ELF-1 (cell line): ENCODE data around the gene LCA5.
"Not testable (repeated sequence)": the region's sequence is repeated elsewhere in the genome, so short reads cannot be mapped to it uniquely, and the experiment has no call there.

Experiments
- DNase-seq: peaks from one replicate; pipeline ENCODE4 v3.0.0-alpha.2; 2016; ENCODE audit warnings: low read depth, low spot score

Gene LCA5

DNA sequence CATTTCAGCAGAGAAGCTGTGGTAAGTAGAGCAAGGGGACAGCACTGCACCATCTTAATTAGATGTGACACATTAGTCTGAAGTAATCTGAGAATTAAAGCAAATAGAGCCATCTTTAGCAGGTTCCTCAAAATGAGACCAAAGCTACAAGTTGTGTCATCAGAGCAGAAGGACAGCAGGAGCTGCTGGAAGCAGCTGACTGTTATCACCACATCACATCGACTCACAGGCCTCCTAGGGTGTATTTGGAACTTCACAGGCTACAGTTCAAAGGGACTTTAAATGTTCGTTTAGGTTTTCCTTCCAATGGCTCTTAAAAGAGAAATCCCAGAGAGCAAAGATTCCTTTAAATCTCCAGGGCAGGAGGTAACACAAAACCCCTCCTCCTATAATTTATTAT, 69.5 kb downstream of the LCA5 start:
- DNase-seq, result peak; percentile 60

DNA sequence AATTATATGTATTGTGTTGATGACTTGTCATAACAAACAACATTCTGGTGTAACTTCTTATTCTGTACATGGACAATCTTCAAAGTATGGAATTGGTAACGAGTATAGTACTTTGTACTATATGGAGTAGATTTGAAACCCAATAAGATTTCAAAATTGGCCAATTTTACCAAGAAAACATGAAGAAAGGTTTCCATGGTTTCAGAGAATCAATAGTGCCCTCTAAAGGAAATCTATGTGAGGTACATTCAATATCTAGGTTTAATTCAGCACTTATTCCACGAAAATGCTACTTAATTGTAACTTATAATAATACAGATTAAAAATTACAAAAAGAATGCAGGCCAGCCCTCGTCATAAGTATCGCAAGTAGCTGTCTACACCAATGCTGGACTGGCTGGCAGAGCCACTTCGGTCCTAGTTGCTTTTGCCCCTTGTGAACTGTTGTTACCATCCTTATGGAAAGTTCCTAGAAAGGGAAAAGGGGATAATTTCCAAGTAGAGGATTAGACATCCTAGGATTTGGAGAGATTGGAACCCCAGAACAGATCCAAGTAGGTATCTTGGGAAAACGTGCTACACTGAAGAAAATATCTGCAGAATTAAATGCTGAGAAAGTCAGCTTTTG, 70.9 kb downstream of the LCA5 start:
- no peak for DNase-seq

DNA sequence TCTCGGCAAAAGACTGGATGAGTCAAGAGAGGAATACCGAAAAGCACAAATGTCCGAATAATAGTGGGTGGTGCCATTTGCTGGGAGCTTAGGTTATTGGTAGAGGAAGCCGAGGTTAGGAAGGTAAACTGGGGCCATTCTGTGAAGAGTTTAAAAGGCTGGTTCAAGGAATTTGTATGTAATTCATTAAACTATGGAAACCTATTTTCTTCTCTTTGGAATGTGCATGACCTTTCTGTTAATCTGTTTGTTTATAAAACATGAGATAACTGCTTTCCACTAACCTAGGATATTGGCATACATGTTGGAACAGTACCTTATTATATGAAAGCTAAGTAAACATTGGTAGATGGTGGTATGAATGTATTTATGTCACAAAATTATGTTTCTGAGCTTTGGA, 71.8 kb downstream of the LCA5 start:
- DNase-seq, result no peak

DNA sequence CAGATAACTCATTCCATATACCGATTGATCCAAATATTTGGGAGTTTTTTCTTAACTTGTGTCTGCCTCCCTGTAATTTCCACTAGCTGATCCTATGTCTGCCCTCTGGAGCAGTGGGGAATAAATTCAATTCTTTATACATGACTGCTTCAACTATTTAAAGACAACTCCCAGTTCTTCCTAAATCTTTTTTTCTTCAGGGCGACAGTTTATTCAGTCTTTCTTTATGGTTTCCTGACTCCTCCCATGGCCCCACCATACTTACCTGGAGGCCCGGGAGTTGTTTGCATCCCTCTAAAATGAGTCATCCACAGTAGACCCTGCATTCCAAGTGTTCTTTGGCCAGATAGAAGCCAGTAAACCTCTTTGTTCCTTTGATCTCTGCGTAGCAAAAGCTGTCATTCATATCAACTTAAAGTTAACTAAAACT, 73.6 kb downstream of the LCA5 start:
- DNase-seq, result peak; percentile 75

DNA sequence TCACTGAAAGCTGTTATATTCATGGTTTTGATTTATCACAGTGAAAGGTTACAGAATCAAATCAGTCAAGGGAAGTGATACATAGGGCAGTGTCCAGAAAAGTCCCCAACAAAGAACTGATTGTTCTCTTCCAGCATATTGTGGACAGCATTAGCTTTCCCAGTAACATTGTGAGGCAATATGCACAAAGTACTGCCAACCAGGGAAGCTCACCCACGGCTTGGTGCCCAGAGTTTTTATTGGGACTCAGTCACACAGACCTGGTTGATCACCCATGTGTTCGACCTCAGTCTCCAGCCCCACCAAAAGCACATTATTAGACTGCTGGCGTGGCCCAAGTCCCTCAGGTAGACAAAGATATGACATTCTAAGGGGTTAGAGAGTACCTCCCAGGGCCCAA, 76.0 kb downstream of the LCA5 start:
- DNase-seq, result no peak

DNA sequence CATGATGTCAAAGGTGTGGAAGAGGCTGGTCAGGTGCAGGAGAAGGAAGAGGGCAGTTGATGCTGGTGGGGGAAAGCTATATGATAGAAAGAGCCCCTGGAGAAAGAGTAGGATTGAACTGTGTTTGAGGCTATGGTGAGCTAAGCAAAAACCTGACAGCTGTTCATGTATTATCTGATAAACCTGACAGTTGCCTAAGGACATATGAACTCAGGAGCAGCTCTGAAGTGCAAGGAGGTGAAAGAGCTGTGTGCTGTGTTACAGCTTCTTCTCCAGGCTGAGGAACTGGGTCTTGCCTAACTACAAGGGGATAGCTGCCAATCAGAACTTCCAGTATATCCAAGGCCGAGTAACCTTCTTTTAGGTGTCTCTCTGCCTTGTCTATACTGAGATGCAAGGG, 81.8 kb downstream of the LCA5 start:
- no peak for DNase-seq

DNA sequence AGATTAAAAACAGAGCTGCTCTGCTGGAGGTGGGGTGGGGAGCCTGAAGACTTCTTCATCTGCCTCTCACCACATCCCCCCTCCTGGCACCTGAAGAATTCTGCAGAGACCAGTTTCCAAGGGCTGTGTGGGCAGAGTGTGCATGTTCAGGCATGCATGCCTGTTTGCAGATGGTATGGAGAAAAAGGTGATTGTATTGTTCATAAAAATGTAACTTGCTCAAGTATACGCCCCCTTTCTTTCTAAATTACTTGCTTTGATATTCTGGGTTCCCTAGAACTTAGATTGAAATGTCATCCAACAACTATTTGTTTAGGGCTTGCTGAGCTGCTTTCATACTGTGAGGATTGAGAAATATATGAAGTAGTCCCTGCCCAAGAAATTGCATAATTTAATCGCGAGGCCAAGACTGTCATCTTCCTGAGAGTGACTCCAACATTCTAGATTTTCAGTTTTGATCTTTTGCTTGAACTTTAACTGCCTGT, 83.6 kb downstream of the LCA5 start:
- DNase-seq, result no peak

DNA sequence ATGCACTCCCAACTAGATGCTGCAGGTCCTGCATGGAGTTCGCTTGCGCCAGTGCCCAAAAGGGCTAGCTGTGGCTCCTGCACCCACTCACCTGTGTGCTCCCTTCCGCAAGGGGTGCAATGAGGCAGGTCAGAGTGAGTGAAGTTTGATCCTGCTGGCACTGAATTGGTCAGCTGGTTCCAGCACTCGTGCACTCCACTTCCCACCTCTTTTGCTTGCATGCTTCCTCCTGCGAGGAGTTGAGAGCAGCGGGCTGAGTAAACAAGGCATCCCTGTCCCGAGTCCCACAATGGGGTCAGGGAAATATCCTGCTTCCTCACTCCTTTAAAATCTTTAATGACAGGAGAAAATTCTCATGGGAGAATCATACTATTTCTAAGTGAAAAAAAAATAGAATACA, 86.2 kb downstream of the LCA5 start:
- no peak for DNase-seq

DNA sequence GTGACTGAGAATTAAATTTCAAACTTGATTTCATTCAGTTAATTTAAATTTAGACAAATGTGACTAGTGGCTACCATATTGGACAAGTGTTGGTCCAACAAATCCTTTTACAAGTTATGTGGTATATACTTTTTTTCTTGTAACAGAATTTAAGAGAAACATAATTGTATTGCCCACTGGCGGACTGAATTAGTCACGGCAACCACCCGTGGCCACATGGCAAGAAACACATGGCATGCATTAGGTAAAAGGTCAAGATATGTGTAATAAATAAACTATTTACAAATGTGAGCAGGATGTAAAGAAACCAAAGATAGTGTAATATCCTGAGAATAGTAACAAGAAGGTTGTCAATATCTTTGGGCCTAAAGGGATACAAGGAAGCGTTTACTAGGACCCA, 91.2 kb downstream of the LCA5 start:
- DNase-seq, result no peak

DNA sequence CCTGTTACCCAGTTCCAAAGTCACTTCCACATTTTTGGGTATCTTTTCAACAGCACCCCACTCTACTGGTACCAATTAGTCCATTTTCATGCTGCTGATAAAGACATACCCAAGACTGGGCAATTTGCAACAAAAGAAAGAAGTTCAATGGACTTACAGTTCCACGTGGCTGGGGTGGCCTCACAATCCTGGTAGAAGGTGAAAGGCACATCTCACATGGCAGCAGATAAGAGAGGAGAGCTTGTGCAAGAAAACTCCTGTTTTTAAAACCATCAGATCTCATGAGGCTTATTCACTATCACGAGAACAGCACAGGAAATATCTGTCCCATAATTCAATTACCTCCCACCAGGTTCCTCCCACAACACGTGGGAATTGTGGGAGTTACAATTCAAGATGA, 93.4 kb downstream of the LCA5 start:
- not testable (repeated sequence) for DNase-seq

DNA sequence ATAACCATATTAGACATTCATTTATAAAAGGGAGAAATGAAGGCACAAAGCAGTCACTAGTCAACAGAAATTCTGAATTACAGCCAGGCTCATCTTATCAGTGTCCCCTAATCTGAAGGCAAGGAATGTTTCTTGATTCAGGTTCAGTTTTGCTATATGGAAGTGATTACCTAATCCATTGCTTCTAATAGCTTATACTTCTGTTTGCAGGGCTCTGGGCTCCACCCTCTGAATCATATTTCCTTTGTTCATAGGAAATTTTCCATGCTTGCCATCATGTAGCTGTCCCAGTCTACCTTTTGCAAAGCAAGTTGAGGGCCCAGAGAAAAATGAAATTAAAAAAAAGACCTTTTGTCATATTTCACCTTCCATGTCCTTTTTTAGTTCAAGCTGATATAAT, 96.0 kb downstream of the LCA5 start:
- no peak for DNase-seq

DNA sequence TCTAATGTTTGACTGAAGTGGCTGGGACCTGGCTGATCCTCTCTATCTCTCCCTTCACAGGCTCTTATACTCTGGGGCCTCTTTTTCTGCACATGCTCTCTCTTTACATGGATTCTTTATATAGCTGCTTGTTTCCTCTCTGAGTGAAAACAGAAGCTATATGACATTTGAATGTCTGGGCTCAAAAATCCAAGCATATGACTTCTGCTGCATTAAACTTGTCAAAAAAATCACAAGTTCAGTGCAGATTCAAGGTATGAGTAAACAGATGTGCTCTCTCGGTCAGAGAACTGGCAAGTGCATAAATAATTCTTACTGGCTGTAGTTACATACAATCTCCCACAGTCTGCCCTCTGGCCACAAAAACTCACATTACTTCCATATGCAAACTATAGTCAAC, 96.6 kb downstream of the LCA5 start:
- no peak for DNase-seq

DNA sequence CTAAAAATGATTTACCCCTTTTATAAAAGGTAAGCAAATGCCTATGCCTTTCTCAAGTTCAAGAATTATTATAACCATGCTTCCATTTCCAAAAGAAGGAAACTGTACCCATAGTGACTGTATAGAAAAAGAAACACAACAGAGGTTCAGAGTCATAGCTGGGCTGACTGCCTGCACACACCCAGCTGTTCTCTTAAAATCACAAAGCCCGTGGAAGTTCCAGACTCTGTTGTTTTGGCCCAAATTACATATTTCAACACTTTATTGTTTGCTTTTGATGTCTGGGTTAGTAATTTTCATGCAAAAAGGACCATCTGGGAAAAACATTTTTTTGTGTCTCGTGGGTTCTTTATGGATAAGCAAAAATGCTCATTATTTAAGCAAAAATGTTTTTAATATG, 99.2 kb downstream of the LCA5 start:
- DNase-seq, result no peak

DNA sequence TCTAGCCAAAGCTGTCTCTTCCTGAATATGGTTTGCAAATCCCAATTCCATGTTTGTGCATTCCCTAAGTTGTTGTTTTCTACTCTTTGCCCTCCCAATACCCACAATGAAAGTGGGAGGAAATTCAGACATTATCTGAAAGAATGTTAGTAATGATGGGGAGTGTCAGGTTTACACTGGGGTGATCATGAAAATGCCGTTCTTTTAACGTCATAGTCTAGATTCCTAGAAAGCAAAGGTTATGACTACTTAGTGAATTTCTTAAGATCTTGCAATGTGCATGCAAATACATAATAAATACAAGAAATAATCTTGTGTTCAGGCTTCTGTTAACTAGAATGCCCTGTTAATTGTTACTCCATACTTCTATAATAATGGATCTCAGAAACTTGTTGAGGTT, 101.0 kb downstream of the LCA5 start:
- DNase-seq, result no peak

DNA sequence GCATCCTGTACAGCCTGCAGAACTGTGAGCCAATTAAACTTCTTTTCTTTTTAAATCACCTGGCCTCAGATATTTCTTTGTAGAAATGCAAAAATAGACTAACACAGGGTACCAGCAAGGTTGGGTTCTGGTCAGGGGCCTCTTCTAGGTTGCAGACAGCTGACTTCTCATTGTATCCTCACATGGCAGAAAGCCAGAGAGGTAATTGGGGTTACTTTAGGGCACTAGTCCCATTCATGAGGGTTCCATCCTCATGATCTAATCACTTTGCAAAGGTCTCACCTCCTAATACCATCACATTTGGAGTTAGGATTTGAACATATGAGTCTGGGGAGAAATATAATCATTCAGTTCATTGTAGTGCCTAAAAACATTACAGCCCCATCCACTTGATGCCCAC, 101.5 kb downstream of the LCA5 start:
- DNase-seq, result no peak
